Colonic mucosa (tissue), 4 donors: ENCODE measurements around the gene CASP1. TPM values are rescaled to one million over a fixed set of nuclear protein-coding genes. Genes with fewer than 3 reads are reported as not detected.

Experiments
- DNase-seq: peaks from one replicate; pipeline ENCODE4 v3.0.0-alpha.2; 2020
- H3K27ac ChIP-seq: fragments of 200-600 bp; one replicate; pipeline ENCODE4 v1.8.0; 2021
- H3K27me3 ChIP-seq: fragments of 200-600 bp; one replicate; pipeline ENCODE4 v1.8.0; 2021
- H3K36me3 ChIP-seq: fragments of 200-600 bp; one replicate; pipeline ENCODE4 v1.8.0; 2021
- H3K4me1 ChIP-seq: fragments of 200-600 bp; one replicate; pipeline ENCODE4 v1.8.0; 2021; ENCODE audit warnings: mild to moderate bottlenecking
- H3K4me3 ChIP-seq: fragments of 200-600 bp; one replicate; pipeline ENCODE4 v1.8.0; 2021
- H3K9ac ChIP-seq, 2 donors: one replicate each; pipeline ENCODE4 v1.7.0; 2013; ENCODE audit warnings: control low read depth in 2 of 2, low read depth in 2 of 2, low read length in 2 of 2
- H3K9me3 ChIP-seq: fragments of 200-600 bp; one replicate; pipeline ENCODE4 v1.8.0; 2021
- intact Hi-C: fragments of 100-400 bp; cut with DNase I; formaldehyde crosslinking; loops from one replicate; pipeline ENCODE4 v1.14.1; 2022
- total RNA-seq, 2 donors: library from RNA; stranded (reverse); fragmentation: NEBNext Ultra II Directional in 1 of 2; extraction: Animal tissue kit (Norgen Biotek cat#: 25700) in 1 of 2; gene quantifications; one replicate each; pipeline ENCODE4 v1.2.1, GENCODE V29; 2021
- TF ChIP-seq, protein P1 (sequence below): fragments of 200-600 bp; IDR thresholded peaks from one replicate; pipeline ENCODE4 v1.8.0; 2022; ENCODE audit warnings: antibody characterized with exemption, mild to moderate bottlenecking
- donor health status: healthy.
- donor health status: DM: no; HTN: no; CAD: no.
- donor health status: DM: no; HTN: no; CAD: no.

CASP1 gene
- total RNA-seq, 2 donors from 2014 or later, result 68.7 to 73.7 TPM

GRCh38 chr11:104992781-104993180 lies 42.2 kb downstream of the CASP1 start:
- Histone ChIP-seq H3K4me3 (no peak overlapping the region), H3K4me1 (no peaks in the 10 kb centered on the region), H3K27ac (no peak overlapping the region), H3K27me3 (no peaks in the 10 kb centered on the region), H3K9ac (no peak overlapping the region), H3K9me3 (no peaks in the 10 kb centered on the region), H3K36me3 (no peaks in the 10 kb centered on the region)
- TF ChIP-seq, protein P1, sequence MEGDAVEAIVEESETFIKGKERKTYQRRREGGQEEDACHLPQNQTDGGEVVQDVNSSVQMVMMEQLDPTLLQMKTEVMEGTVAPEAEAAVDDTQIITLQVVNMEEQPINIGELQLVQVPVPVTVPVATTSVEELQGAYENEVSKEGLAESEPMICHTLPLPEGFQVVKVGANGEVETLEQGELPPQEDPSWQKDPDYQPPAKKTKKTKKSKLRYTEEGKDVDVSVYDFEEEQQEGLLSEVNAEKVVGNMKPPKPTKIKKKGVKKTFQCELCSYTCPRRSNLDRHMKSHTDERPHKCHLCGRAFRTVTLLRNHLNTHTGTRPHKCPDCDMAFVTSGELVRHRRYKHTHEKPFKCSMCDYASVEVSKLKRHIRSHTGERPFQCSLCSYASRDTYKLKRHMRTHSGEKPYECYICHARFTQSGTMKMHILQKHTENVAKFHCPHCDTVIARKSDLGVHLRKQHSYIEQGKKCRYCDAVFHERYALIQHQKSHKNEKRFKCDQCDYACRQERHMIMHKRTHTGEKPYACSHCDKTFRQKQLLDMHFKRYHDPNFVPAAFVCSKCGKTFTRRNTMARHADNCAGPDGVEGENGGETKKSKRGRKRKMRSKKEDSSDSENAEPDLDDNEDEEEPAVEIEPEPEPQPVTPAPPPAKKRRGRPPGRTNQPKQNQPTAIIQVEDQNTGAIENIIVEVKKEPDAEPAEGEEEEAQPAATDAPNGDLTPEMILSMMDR, result no peak
- intact Hi-C loops, result no loop called here
- no peak for DNase-seq

GRCh38 chr11:104991994-104992393 lies 43.0 kb downstream of the CASP1 start:
- Histone ChIP-seq H3K36me3 (no peaks in the 10 kb centered on the region), H3K4me1 (no peaks in the 10 kb centered on the region), H3K4me3 (no peak overlapping the region), H3K9ac (no peak overlapping the region), H3K9me3 (no peaks in the 10 kb centered on the region), H3K27ac (no peak overlapping the region), H3K27me3 (no peaks in the 10 kb centered on the region)
- intact Hi-C loops, result no loop called here
- TF ChIP-seq, protein P1, result no peak
- DNase-seq, result no peak

- Histone ChIP-seq H3K4me1 (no peaks in the 10 kb centered on the region), H3K27ac (no peak overlapping the region), H3K36me3 (no peaks in the 10 kb centered on the region), H3K4me3 (no peak overlapping the region), H3K27me3 (no peaks in the 10 kb centered on the region), H3K9me3 (no peaks in the 10 kb centered on the region), H3K9ac (no peak overlapping the region)
- DNase-seq, result no peak
- TF ChIP-seq, protein P1, result no peak
- intact Hi-C loops, result no loop called here
Observed at GRCh38 chr11:104984808-104985207, 50.1 kb downstream of the CASP1 start.

DNA sequence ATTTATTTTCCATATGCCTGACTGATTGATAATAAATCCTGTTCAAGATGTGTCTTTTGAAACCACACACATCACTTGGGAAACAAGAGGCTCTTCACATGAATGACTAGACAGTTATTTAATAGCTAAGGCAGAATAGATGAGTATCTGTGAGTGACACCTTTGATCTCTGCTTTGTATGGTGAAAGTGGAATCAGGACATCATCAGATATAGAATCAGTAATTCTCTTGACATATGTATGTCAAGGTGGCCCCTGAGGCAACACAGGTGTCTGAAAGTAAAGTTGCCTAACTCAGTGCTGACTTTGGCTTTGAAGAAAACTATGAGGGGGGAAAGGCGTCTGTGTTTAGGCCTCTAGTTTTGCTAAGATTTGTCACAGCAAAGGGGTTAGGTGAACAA lies 55.1 kb downstream of the CASP1 start:
- intact Hi-C loops, result no loop called here
- H3K9me3 ChIP-seq, result no peaks in the 10 kb centered on the region
- TF ChIP-seq, protein P1, result no peak

More for the DNA sequence above, 55.1 kb downstream of the CASP1 start:
- no peak overlapping the region for H3K4me3 ChIP-seq
- H3K36me3 ChIP-seq, result no peaks in the 10 kb centered on the region
- no peak overlapping the region for H3K27ac ChIP-seq
- no peak for DNase-seq
- no peaks in the 10 kb centered on the region for H3K4me1 ChIP-seq
- H3K9ac ChIP-seq, result no peak overlapping the region
- H3K27me3 ChIP-seq, result no peaks in the 10 kb centered on the region

Other genes with a start within 250 kb of the CASP1 start
- under 1 TPM in 1 of 2 donors, not detected in 1; 0.27 TPM for gene CASP12, start 136.7 kb downstream of the CASP1 start, total RNA-seq
- gene CASP4, start 66.6 kb downstream of the CASP1 start, total RNA-seq, result 10 to 100 TPM; 27.6 to 29.8 TPM
- gene CASP5, start 12.0 kb downstream of the CASP1 start, total RNA-seq, result 10 to 100 TPM; 25.7 to 47.3 TPM
- 10 to 100 TPM; 35.9 to 40.2 TPM for gene CARD16, start 10.2 kb upstream of the CASP1 start, total RNA-seq
- gene CARD18, start 104.6 kb upstream of the CASP1 start, total RNA-seq, result not detected